Heart left ventricle (tissue), 13 donors: ENCODE results near the gene DPH6.

Experiments used
- CTCF ChIP-seq, 12 donors: fragments of 200-600 bp; sonication (generic) in 4 of 12; IDR thresholded peaks; one replicate each; pipeline versions ENCODE4 v1.5.0 to v1.8.0; 2018 to 2022; ENCODE audit warnings: antibody characterized with exemption in 12 of 12, mild to moderate bottlenecking in 5 of 12
- POLR2A ChIP-seq, 2 donors: fragments of 450-650 bp; IDR thresholded peaks; one replicate each; pipeline ENCODE4 v1.6.1; 2017; ENCODE audit warnings: antibody characterized with exemption in 2 of 2, mild to moderate bottlenecking in 2 of 2, moderate library complexity in 2 of 2
- donor health status: ischemic (EF 13 %, LVEDD 7.1; RV severe dilation, severe dysfunction).
- donor health status: DM: no; HTN: yes; CAD: no.
- donor health status: DM: no; HTN: no; CAD: no.
- donor health status: ischemic (EF 25% LVEDD 6.9; RV normal size, moderate dysfunction).
- donor health status: ischemic (EF 25% LVEDD 5.7; RV mildly dilated, moderate dysfunction).
- donor health status: ischemic (EF 35%, LVEDD 5.7; RV mildly dilated, moderate dysfunction).
- donor health status: nonischemic (EF 11% LVEDD 7.7; RV severe dilation, severe dysfunction).
- donor health status: DM: yes; HTN: yes; CAD: no.
- donor health status: PGD.
- donor health status: ischemic (EF 29% LVEDD 5.4; RV normal size, mild dysfunction).
- donor health status: nonischemic (EF 23%, LVEDD 6.1; RV moderate dilation, normal function).

DNA sequence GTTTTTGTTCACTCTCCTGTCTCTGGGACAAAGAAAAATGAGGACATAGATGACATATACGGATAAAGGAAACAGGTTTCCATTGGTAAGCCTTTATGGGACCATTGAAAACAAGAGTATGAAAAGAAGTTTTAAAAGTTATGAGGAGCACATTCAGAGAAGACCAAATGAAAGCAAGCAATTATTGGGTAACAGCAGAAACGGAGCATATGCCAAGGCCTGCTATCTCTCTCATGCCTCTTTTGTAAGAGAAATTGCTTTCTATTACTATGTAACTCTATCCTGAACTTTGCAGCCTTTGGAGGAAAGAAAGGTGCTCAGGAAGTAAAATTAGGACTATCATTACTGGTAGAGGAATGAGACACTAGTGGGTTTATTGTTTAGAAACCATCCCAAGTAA is 14.9 kb upstream of the DPH6 start:
- TF ChIP-seq CTCF (IDR thresholded peaks at IDR 0.05), result no peak
- TF ChIP-seq POLR2A (IDR thresholded peaks at IDR 0.05), result no peak
